ENCODE data around the gene REX1BD.

Gene REX1BD

DNA sequence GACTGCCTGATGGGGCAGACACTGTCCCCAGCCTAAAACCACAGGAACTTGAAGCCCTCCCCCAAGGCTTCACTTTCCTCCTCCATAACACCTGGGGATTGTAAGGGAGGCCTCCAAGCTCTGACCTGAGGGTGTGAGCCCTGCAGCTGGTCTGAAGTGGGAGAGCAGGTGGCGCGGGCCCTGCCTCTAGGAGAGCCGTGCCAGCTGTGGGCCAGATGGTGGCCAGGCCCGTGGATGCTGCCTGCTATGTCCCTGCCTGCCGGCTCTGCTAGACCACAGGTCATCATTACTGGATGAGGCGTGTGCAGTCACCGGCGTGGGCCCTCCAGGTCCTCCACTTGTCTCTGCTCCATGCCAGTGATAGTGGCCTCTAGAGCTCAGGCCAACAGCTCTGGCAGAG, 44.7 kb downstream of the REX1BD start:
- no peaks in the 10 kb centered on the region for H3K27me3 ChIP-seq (ENCODE audit: low read length)
- TF ChIP-seq EZH2phosphoT487 (conservative IDR thresholded peaks at IDR 0.05; ENCODE audit: low read length) (no peak), CTCF (IDR thresholded peaks at IDR 0.05; ENCODE audit: insufficient read depth, low read length, poor library complexity, severe bottlenecking) (no peak)

GRCh38 chr19:18634612-18635297, 46.2 kb downstream of the REX1BD start:
- no peaks in the 10 kb centered on the region for H3K9me3 ChIP-seq (ENCODE audit: insufficient read depth, low read length)
- no peak overlapping the region for H3K4me2 ChIP-seq (ENCODE audit: low read depth, low read length, poor library complexity, severe bottlenecking)

More for the DNA sequence above, 44.7 kb downstream of the REX1BD start:
- Histone ChIP-seq H2AFZ (ENCODE audit: low read depth, low read length, severe bottlenecking) (no peak overlapping the region), H3K27ac (ENCODE audit: low read depth, low read length) (no peak overlapping the region), H3F3A (ENCODE audit: insufficient read depth) (no peaks in the 10 kb centered on the region), H3K4me3 (ENCODE audit: insufficient read depth, low read length, poor library complexity, severe bottlenecking) (no peak overlapping the region), H4K20me1 (ENCODE audit: low read depth, low read length) (no peaks in the 10 kb centered on the region), H3K9ac (ENCODE audit: low read length) (no peak overlapping the region), H3K36me3 (ENCODE audit: low read length) (no peaks in the 10 kb centered on the region), H3K9me2 (replicated peaks; ENCODE audit: insufficient read depth, low read length) (no peaks in the 10 kb centered on the region), H3K4me2 (ENCODE audit: low read depth, low read length, poor library complexity, severe bottlenecking) (no peak overlapping the region), H3K9me3 (ENCODE audit: insufficient read depth, low read length) (no peaks in the 10 kb centered on the region), H3K79me2 (ENCODE audit: insufficient read depth, low read length) (no peaks in the 10 kb centered on the region)

DNA sequence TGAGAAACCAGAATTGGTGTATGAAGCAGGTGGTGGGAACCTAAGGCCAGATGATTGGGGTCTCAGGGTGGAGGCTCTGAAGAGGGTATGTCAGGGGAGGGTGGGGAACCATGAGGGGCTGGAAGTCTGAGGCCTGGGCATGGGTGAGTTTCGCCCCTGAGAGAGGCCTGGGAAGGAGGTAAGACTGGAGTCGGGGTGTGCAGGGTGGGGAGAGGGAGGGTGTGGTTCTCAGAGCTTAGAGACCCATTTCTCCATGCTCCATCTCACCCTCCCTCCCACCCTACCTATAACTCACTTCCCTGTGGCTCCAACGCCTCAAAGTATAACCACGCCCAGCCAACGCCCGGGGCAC, 47.2 kb downstream of the REX1BD start:
- H3K4me3 ChIP-seq (ENCODE audit: insufficient read depth, low read length, poor library complexity, severe bottlenecking): no peak overlapping the region
- no peaks in the 10 kb centered on the region for H3F3A ChIP-seq (ENCODE audit: insufficient read depth)
- no peak overlapping the region for H3K4me2 ChIP-seq (ENCODE audit: low read depth, low read length, poor library complexity, severe bottlenecking)
- no peaks in the 10 kb centered on the region for H3K79me2 ChIP-seq (ENCODE audit: insufficient read depth, low read length)
- no peaks in the 10 kb centered on the region for H3K9me2 ChIP-seq (replicated peaks; ENCODE audit: insufficient read depth, low read length)
- TF ChIP-seq CTCF (IDR thresholded peaks at IDR 0.05; ENCODE audit: insufficient read depth, low read length, poor library complexity, severe bottlenecking) (no peak), EZH2phosphoT487 (conservative IDR thresholded peaks at IDR 0.05; ENCODE audit: low read length) (no peak)
- no peaks in the 10 kb centered on the region for H3K27me3 ChIP-seq (ENCODE audit: low read length)
- no peak overlapping the region for H2AFZ ChIP-seq (ENCODE audit: low read depth, low read length, severe bottlenecking)
- H3K9me3 ChIP-seq (ENCODE audit: insufficient read depth, low read length): no peaks in the 10 kb centered on the region
- H3K9ac ChIP-seq (ENCODE audit: low read length): no peak overlapping the region
- H3K27ac ChIP-seq (ENCODE audit: low read depth, low read length): no peak overlapping the region
- H4K20me1 ChIP-seq (ENCODE audit: low read depth, low read length): no peaks in the 10 kb centered on the region
- H3K36me3 ChIP-seq (ENCODE audit: low read length): no peaks in the 10 kb centered on the region

More at GRCh38 chr19:18634612-18635297, 46.2 kb downstream of the REX1BD start:
- H4K20me1 ChIP-seq (ENCODE audit: low read depth, low read length): no peaks in the 10 kb centered on the region
- no peak overlapping the region for H3K4me3 ChIP-seq (ENCODE audit: insufficient read depth, low read length, poor library complexity, severe bottlenecking)
- no peaks in the 10 kb centered on the region for H3K79me2 ChIP-seq (ENCODE audit: insufficient read depth, low read length)
- no peak overlapping the region for H3K27ac ChIP-seq (ENCODE audit: low read depth, low read length)
- H3K36me3 ChIP-seq (ENCODE audit: low read length): no peaks in the 10 kb centered on the region
- H3K9ac ChIP-seq (ENCODE audit: low read length): no peak overlapping the region
- TF ChIP-seq EZH2phosphoT487 (conservative IDR thresholded peaks at IDR 0.05; ENCODE audit: low read length) (no peak), CTCF (IDR thresholded peaks at IDR 0.05; ENCODE audit: insufficient read depth, low read length, poor library complexity, severe bottlenecking) (no peak)
- no peaks in the 10 kb centered on the region for H3K9me2 ChIP-seq (replicated peaks; ENCODE audit: insufficient read depth, low read length)
- H3F3A ChIP-seq (ENCODE audit: insufficient read depth): no peaks in the 10 kb centered on the region
- H2AFZ ChIP-seq (ENCODE audit: low read depth, low read length, severe bottlenecking): no peak overlapping the region
- no peaks in the 10 kb centered on the region for H3K27me3 ChIP-seq (ENCODE audit: low read length)
